ENCODE results near the gene NOS1AP.
"Not testable (repeated sequence)": the region's sequence is repeated elsewhere in the genome, so short reads cannot be mapped to it uniquely, and the experiment has no call there.

The NOS1AP gene

GRCh38 chr1:162171111-162171510 lies 101.6 kb downstream of the NOS1AP start:
- Histone ChIP-seq H3K4me1 (ENCODE audit: insufficient read depth, low read length, poor library complexity, severe bottlenecking) (peaks cover 50% of the 10 kb centered on the region), H3K9me3 (ENCODE audit: insufficient read depth, low read depth, low read length) (peaks cover 8% of the 10 kb centered on the region; the same call in 1 of the 2 replicates), H3K79me2 (ENCODE audit: insufficient read depth, low read length) (no peaks in the 10 kb centered on the region), H4K20me1 (ENCODE audit: insufficient read depth, low read length, poor library complexity, severe bottlenecking) (no peaks in the 10 kb centered on the region), H3K9me2 (replicated peaks; ENCODE audit: low read depth, low read length) (no peaks in the 10 kb centered on the region), H3K4me3 (ENCODE audit: low read length, poor library complexity, severe bottlenecking) (no peak overlapping the region), H3K4me2 (ENCODE audit: low read depth, low read length, poor library complexity, severe bottlenecking) (no peak overlapping the region), H3K9ac (ENCODE audit: low read depth, low read length, poor library complexity, severe bottlenecking) (no peak overlapping the region), H3K36me3 (ENCODE audit: insufficient read depth, low read length) (no peaks in the 10 kb centered on the region), H3K27me3 (ENCODE audit: insufficient read depth, low read length, poor library complexity, severe bottlenecking) (no peaks in the 10 kb centered on the region), H3F3A (ENCODE audit: low read depth) (no peaks in the 10 kb centered on the region), H2AFZ (ENCODE audit: low read length) (no peak overlapping the region)
- TF ChIP-seq CTCF (conservative IDR thresholded peaks at IDR 0.05; ENCODE audit: low read length) (no peak), EZH2phosphoT487 (IDR thresholded peaks at IDR 0.05; ENCODE audit: borderline replicate concordance) (no peak)

- no peaks in the 10 kb centered on the region for H3K79me2 ChIP-seq (ENCODE audit: insufficient read depth, low read length)
- H3K4me3 ChIP-seq (ENCODE audit: low read length, poor library complexity, severe bottlenecking), result no peak overlapping the region
- H3K9me3 ChIP-seq (ENCODE audit: insufficient read depth, low read depth, low read length), result peaks cover 8% of the 10 kb centered on the region; the same call in 1 of the 2 replicates
- H3F3A ChIP-seq (ENCODE audit: low read depth), result no peaks in the 10 kb centered on the region
- no peaks in the 10 kb centered on the region for H3K9me2 ChIP-seq (replicated peaks; ENCODE audit: low read depth, low read length)
- H3K27me3 ChIP-seq (ENCODE audit: insufficient read depth, low read length, poor library complexity, severe bottlenecking), result no peaks in the 10 kb centered on the region
- peaks cover 37% of the 10 kb centered on the region for H3K4me1 ChIP-seq (ENCODE audit: insufficient read depth, low read length, poor library complexity, severe bottlenecking)
- no peaks in the 10 kb centered on the region for H4K20me1 ChIP-seq (ENCODE audit: insufficient read depth, low read length, poor library complexity, severe bottlenecking)
- H2AFZ ChIP-seq (ENCODE audit: low read length), result no peak overlapping the region
- no peaks in the 10 kb centered on the region for H3K36me3 ChIP-seq (ENCODE audit: insufficient read depth, low read length)
- no peak overlapping the region for H3K9ac ChIP-seq (ENCODE audit: low read depth, low read length, poor library complexity, severe bottlenecking)
- H3K4me2 ChIP-seq (ENCODE audit: low read depth, low read length, poor library complexity, severe bottlenecking), result no peak overlapping the region
- no peak for TF ChIP-seq CTCF (conservative IDR thresholded peaks at IDR 0.05; ENCODE audit: low read length)
- no peak for TF ChIP-seq EZH2phosphoT487 (IDR thresholded peaks at IDR 0.05; ENCODE audit: borderline replicate concordance)
Measured at GRCh38 chr1:162172311-162173102, 103.0 kb downstream of the NOS1AP start.

GRCh38 chr1:162173607-162174006 lies 104.1 kb downstream of the NOS1AP start:
- not testable (repeated sequence) for H3F3A ChIP-seq (ENCODE audit: low read depth); H3K4me3 ChIP-seq (ENCODE audit: low read length, poor library complexity, severe bottlenecking); H2AFZ ChIP-seq (ENCODE audit: low read length); H3K9me2 ChIP-seq (replicated peaks; ENCODE audit: low read depth, low read length); H3K9ac ChIP-seq (ENCODE audit: low read depth, low read length, poor library complexity, severe bottlenecking); H3K27me3 ChIP-seq (ENCODE audit: insufficient read depth, low read length, poor library complexity, severe bottlenecking); H3K36me3 ChIP-seq (ENCODE audit: insufficient read depth, low read length); H3K79me2 ChIP-seq (ENCODE audit: insufficient read depth, low read length); H3K4me2 ChIP-seq (ENCODE audit: low read depth, low read length, poor library complexity, severe bottlenecking); H3K9me3 ChIP-seq (ENCODE audit: insufficient read depth, low read depth, low read length); H4K20me1 ChIP-seq (ENCODE audit: insufficient read depth, low read length, poor library complexity, severe bottlenecking)
- peaks cover 27% of the 10 kb centered on the region for H3K4me1 ChIP-seq (ENCODE audit: insufficient read depth, low read length, poor library complexity, severe bottlenecking)

- H3K27me3 ChIP-seq (ENCODE audit: insufficient read depth, low read length, poor library complexity, severe bottlenecking); H2AFZ ChIP-seq (ENCODE audit: low read length); H3F3A ChIP-seq (ENCODE audit: low read depth); H3K4me2 ChIP-seq (ENCODE audit: low read depth, low read length, poor library complexity, severe bottlenecking); H3K4me3 ChIP-seq (ENCODE audit: low read length, poor library complexity, severe bottlenecking); H4K20me1 ChIP-seq (ENCODE audit: insufficient read depth, low read length, poor library complexity, severe bottlenecking); H3K9me2 ChIP-seq (replicated peaks; ENCODE audit: low read depth, low read length); H3K9ac ChIP-seq (ENCODE audit: low read depth, low read length, poor library complexity, severe bottlenecking); H3K79me2 ChIP-seq (ENCODE audit: insufficient read depth, low read length); H3K9me3 ChIP-seq (ENCODE audit: insufficient read depth, low read depth, low read length); H3K36me3 ChIP-seq (ENCODE audit: insufficient read depth, low read length): not testable (repeated sequence)
- H3K4me1 ChIP-seq (ENCODE audit: insufficient read depth, low read length, poor library complexity, severe bottlenecking), result peaks cover 27% of the 10 kb centered on the region
Measured at GRCh38 chr1:162174027-162174426, 104.5 kb downstream of the NOS1AP start.
